ENCODE data around the gene ALDH8A1.

DNA sequence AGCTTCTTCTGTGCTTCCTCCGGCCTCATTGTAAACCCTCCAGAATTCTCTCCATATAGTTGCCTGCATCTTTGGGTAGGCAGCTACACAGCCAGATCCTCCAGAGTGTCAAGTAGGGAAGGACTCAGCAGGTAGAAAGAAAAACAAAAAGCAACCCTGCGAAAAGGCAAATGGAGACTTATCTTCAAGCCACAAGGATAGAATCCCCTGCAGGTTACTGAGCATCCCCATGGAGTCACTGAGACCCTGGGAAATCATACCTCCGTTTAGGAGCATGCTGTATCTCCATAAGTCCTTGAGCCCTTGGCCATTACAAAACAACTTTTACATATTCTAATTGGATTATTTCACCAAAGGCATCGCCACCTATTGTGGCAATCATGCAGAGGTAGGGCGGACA, 28.6 kb downstream of the ALDH8A1 start:
- TF ChIP-seq, protein P1, sequence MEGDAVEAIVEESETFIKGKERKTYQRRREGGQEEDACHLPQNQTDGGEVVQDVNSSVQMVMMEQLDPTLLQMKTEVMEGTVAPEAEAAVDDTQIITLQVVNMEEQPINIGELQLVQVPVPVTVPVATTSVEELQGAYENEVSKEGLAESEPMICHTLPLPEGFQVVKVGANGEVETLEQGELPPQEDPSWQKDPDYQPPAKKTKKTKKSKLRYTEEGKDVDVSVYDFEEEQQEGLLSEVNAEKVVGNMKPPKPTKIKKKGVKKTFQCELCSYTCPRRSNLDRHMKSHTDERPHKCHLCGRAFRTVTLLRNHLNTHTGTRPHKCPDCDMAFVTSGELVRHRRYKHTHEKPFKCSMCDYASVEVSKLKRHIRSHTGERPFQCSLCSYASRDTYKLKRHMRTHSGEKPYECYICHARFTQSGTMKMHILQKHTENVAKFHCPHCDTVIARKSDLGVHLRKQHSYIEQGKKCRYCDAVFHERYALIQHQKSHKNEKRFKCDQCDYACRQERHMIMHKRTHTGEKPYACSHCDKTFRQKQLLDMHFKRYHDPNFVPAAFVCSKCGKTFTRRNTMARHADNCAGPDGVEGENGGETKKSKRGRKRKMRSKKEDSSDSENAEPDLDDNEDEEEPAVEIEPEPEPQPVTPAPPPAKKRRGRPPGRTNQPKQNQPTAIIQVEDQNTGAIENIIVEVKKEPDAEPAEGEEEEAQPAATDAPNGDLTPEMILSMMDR (IDR thresholded peaks at IDR 0.05): no peak
- TF ChIP-seq POLR2A (IDR thresholded peaks at IDR 0.05) (no peak), POLR2AphosphoS5 (IDR thresholded peaks at IDR 0.05) (no peak), EP300 (IDR thresholded peaks at IDR 0.05) (no peak)
